NCI-H2196 (cell line): Measurements from ENCODE around the gene PRR29.

Source experiments
- DNase-seq: peaks from one replicate; lab custom pipeline; 2025; ENCODE audit not compliant: unreplicated experiment; lab: John Stamatoyannopoulos, UW

PRR29 gene

GRCh38 chr17:63998050-63998720, at the start of gene PRR29:
Gene PRR29 (plus strand): TSS chr17:63998351. CDS start chr17:63998365, 14 bp downstream.
- peak; percentile 84 for DNase-seq

GRCh38 chr17:63948521-63948920, 49.6 kb upstream of the PRR29 start:
- no peak for DNase-seq

GRCh38 chr17:63949576-63950250, 48.4 kb upstream of the PRR29 start:
- no peak for DNase-seq

- peak; percentile 52 for DNase-seq
Observed at GRCh38 chr17:63950940-63951907, 46.9 kb upstream of the PRR29 start.

- DNase-seq = peak; percentile 11
Observed at GRCh38 chr17:63954402-63955063, 43.6 kb upstream of the PRR29 start.

GRCh38 chr17:63955232-63955631, 42.9 kb upstream of the PRR29 start:
- no peak for DNase-seq

- DNase-seq = no peak
Observed at GRCh38 chr17:63955791-63956190, 42.4 kb upstream of the PRR29 start.

GRCh38 chr17:63956296-63956920, 41.7 kb upstream of the PRR29 start:
- DNase-seq = no peak

GRCh38 chr17:63960006-63960405, 38.1 kb upstream of the PRR29 start:
- DNase-seq = no peak

- DNase-seq = no peak
Observed at GRCh38 chr17:63960430-63960829, 37.7 kb upstream of the PRR29 start.

GRCh38 chr17:63961355-63962212, 36.6 kb upstream of the PRR29 start:
- peak; percentile 19 for DNase-seq

GRCh38 chr17:63962298-63962744, 35.8 kb upstream of the PRR29 start:
- no peak for DNase-seq

GRCh38 chr17:63963123-63963522, 35.0 kb upstream of the PRR29 start:
- DNase-seq = no peak

GRCh38 chr17:63966646-63967264, 31.4 kb upstream of the PRR29 start:
- DNase-seq = no peak

GRCh38 chr17:63967953-63968352, 30.2 kb upstream of the PRR29 start:
- DNase-seq = no peak

- no peak for DNase-seq
Observed at GRCh38 chr17:63969278-63969677, 28.9 kb upstream of the PRR29 start.

GRCh38 chr17:63972796-63973195, 25.4 kb upstream of the PRR29 start, which contains the start of gene SCN4A:
Gene SCN4A (minus strand): TSS chr17:63972918. CDS start chr17:63972841, 77 bp downstream.
- DNase-seq = no peak

- no peak for DNase-seq
Observed at GRCh38 chr17:63973247-63973646, 24.9 kb upstream of the PRR29 start.
